Activated T-cell treated with anti-CD3 and anti-CD28 coated beads for 1 hour (primary cell): ENCODE measurements around the gene MFSD11.
"Not testable (repeated sequence)": the region's sequence is repeated elsewhere in the genome, so short reads cannot be mapped to it uniquely, and the experiment has no call there.

Source experiments
- DNase-seq: peaks from one replicate; pipeline ENCODE4 v3.0.0-alpha.2; 2020; ENCODE audit warnings: low read depth

The MFSD11 gene

DNA sequence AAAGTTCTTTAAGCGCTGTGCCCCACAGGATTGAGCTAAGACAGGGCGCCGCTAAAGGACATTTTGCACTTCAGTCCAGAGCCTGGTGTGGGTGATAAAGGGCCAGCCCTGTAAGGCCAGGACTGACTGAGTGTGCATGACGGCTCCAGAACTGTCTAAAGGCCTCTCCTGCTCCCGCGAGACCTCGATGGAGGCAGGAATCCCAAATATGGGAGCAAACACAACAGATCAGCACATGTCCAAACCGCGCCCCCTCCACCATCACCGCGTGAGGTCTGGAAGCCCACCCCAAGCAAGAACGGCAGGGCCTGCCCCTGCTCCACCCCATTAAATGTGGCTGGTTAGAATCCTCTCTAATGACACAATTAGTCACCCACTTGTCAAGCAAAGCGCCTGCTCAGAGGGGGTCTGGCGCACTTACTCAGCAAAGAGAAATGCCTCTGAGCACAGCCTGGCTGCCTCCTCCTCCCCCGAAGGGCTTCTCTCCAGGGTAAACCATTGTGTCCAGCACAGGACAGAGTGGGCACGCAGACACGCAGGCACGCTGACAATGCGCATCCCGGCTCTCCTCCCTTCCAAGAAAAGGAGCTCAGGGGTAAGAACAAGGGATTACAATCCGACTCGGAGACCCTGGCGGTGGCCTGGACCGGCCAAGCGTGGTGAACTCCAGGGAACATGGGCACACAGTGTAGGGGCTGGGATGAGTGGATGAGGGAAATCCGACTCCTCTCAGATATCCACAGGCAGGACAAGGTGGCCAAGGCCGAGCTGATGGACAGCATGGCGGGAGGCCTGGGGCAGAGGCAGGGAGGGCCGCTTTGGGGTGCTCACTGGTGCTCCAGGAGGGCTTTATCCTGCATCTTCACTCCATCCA is 28.6 kb upstream of the MFSD11 start:
- no peak for DNase-seq

GRCh38 chr17:76709951-76710862 is 27.7 kb upstream of the MFSD11 start:
- not testable (repeated sequence) for DNase-seq

GRCh38 chr17:76710863-76711611 is 26.9 kb upstream of the MFSD11 start, which contains the start of gene MXRA7:
MXRA7 (minus strand) TSS chr17:76710965; CDS start chr17:76710946, 19 bp downstream.
- peak; percentile 52 for DNase-seq

- not testable (repeated sequence) for DNase-seq
Observed at GRCh38 chr17:76712321-76712720, 25.6 kb upstream of the MFSD11 start.

DNA sequence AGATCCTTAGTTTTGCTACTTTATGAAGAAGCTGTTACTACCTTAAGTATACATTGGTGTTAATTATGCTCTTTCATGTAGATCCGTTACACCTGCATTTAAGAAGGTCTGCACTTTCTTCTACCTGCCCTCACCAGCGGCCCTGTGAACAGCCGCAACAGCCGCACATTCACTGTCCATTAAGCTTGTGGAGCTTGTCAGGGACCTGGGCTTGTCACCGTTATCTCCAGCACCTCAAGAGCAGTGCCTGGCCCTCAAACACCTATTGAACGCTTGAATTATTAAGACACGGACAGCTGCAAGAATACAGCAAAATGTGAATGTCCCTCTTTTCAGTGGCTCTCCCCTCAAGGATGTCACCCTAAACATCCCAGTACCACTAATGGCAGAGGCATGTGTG is 24.2 kb upstream of the MFSD11 start:
- no peak for DNase-seq

DNA sequence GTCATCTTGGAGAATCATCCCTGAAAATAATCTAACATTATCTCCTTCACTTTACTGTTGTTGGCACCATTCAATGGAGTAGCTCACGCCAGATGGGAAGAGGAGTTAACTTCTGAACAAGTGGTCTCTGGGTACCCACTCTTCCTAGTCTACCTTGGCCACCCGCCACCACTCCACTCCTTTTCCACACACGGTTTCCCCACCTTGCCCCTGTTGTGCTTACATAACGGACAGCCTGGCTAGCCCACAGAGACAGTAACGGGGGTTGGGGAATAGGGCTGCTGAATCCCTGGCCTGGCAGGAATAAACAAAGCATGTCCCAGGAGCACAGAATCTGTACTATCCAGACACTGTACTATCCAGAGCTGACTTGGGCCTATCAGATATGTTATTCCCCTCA is 23.6 kb upstream of the MFSD11 start:
- DNase-seq, result no peak

DNA sequence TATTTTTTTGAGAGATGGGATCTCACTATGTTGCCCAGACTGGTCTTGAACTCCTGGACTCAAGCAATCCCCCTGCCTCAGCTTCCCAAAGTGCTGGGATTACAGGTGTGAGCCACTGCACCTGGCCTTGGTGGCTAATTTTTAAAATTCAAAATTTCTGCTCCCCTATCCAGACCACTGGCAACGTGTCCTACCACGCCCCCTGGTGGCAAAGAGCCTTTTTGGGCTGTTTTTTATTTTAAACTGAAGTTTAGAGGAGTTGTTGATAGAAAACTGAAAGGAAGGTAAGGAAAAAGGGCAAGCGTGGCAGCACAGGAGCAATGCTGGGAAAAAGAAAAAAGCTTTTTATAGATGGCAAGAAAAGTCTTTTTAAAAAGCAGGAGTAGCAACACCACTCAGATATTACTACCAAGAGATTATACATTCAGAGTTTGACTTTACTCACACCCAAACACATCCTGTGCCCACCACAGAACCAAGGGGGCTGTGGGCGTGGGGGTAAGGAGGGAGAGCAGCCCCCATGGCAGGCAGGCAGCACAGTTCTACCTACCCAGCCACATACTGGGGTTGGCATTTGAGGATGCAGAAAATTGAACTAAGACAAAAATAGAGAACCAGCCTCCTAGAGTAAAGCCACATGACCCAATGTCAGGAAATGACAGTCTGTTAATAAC is 23.0 kb upstream of the MFSD11 start:
- DNase-seq, result peak; percentile 85

DNA sequence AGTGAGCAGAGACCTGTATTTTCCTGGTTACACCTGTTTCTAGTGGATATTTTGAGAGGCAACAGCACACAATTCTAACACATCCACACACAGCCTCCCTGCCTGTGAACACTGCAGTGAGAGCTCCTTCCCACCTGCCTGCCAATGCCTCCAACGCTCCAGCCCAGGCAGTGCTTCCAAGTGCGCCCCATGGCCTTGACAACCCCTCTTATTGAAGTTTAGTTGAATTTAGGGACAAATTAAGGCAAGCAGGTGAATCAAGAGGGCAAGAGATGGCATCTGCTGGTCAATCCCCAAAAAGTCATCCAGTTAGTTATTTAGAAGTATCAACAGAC is 22.5 kb upstream of the MFSD11 start:
- no peak for DNase-seq

- DNase-seq, result peak; percentile 25
Observed at GRCh38 chr17:76716146-76716838, 21.6 kb upstream of the MFSD11 start.

GRCh38 chr17:76716839-76717215 is 21.1 kb upstream of the MFSD11 start:
- no peak for DNase-seq

DNA sequence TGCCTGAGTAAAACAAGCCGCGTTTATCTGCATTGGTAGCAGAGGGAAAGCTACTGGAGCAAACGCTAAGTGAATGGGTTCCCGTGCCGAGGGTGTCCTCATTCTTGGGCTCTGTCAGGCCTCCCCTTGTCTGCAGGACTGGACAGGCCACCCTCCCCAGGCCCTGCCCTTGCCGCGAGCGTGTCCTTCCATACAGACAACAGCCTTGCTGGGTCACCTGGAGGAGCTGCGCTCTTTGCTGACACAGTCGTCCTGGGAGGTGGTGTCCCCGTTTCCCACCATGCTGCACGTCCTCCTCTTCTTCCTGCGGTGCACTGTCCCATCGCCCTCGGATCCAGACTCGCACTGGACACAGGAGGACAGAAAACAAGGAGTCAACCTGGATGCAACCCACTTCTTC is 19.4 kb upstream of the MFSD11 start:
- DNase-seq, result no peak

- no peak for DNase-seq
Observed at GRCh38 chr17:76720211-76720610, 17.7 kb upstream of the MFSD11 start.

DNA sequence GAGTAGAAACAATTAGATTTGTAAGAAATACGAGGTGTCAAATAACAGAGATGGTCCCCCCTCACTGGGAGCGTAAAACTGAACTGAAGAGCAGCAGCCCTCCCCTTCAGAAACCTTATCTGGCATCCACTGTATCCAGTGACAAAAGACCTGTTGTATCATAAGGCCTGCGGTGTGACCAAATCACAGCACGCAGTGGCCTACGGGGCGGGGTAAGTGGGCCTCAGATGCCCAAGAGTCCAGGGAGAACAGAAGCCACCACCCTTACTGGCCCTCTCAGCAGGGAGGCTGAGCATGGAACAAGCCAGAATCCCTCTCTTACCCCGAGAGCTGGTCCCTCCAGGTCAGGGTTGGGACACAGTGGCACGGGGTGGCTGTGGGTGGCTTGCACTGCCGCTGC is 17.0 kb upstream of the MFSD11 start:
- no peak for DNase-seq

GRCh38 chr17:76721463-76721862 is 16.5 kb upstream of the MFSD11 start:
- no peak for DNase-seq

- no peak for DNase-seq
Observed at GRCh38 chr17:76722279-76722678, 15.6 kb upstream of the MFSD11 start.

- not testable (repeated sequence) for DNase-seq
Observed at GRCh38 chr17:76722977-76723376, 14.9 kb upstream of the MFSD11 start.

GRCh38 chr17:76723812-76724211 is 14.1 kb upstream of the MFSD11 start:
- no peak for DNase-seq

DNA sequence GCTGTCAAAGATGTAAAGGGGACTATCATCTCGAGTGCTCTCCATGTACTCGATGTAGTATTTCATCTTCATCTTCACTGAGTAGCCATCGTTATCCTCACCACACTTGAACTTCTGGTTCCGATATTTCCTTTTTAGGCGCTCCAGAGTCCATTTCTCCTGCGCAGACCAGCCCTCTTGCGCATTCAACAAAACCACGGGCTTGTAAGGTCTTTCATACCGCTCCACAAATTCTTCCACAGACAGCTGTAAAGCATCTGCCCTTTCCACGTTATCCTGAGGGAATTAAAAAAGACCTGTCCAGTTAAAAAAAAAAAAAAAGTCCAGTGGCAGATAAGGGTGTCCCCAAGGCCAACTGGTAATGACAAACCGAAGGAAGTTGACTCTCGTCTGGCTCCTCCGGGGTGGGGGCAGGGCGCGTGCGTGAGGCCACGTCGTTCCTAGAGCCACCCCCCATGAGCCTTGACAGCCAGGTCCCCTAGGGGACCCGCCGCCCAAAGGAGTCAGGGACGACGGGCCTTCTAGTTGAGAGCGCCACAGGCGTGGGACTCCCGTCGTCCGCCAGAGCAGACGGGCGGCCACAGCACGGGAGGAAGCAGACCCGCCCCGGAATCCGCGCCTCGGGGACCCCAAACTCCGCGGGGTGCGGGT is 12.2 kb upstream of the MFSD11 start:
- peak; percentile 61 for DNase-seq

DNA sequence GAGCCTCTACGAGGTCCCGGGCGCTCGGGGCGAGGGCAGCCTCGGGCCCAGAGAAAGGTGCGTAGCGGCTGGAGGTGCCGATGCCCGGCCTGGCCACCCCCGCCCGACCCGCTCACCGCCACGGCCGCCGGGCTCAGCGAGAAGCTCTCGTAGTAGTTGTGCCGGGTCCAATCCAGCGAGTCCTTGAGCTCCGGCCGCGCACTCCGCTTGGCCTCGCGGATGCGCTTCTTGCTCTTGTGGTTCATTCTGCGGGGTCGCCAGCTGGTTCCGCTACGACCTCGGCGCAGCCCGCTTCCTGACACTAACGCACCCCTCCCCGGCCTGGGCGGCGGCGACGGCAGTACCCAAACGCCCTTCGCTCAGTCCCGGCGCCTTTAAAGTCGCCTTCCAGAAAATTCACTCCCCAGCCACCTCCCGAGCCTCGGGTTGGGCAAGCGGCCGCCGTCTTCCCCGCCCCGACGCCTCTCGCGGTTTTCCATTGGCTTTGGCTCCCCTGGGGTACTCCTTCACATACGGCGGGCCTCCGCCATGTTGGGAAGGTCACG is 11.6 kb upstream of the MFSD11 start, which contains the start of gene JMJD6:
TSS of gene JMJD6 (minus strand) at position 376 of the 545 bp plus-strand sequence. CDS start at position 245, 131 bp downstream.
- DNase-seq, result peak; percentile 86
